PC-9 (cell line): Measurements from ENCODE around the gene GRIA1. TPM values are rescaled to one million over a fixed set of nuclear protein-coding genes. Genes with fewer than 3 reads are reported as not detected.

Experiments used
- BruUV-seq: library from RNA; stranded (reverse); fragments of 400-500 nt; replicated peaks from 2 replicates; lab custom pipeline; 2021; lab: Mats Ljungman, UMichigan
- CTCF ChIA-PET: fragments of 300-600 bp; sonication (Branson Sonifier 250); formaldehyde crosslinking; loops from one replicate; lab custom pipeline; 2022; ENCODE audit warnings: antibody characterized with exemption; lab: Charles Lee
- POLR2A ChIA-PET: fragments of 300-600 bp; sonication (Branson Sonifier 250); formaldehyde crosslinking; loops from one replicate; lab custom pipeline; 2022; ENCODE audit warnings: antibody characterized with exemption; ENCODE audit not compliant: unreplicated experiment; lab: Charles Lee
- DNase-seq, 2 experiments: peaks; one replicate each; pipeline versions ENCODE4 v3.0.0 to v3.0.0-alpha.2; 2015 to 2022; ENCODE audit warnings: mixed read lengths in 1 of 2
- H2AFZ ChIP-seq: fragments of 200-600 bp; sonication (generic); 2 replicates; pipeline ENCODE4 v1.8.1; 2017; ENCODE audit warnings: antibody characterized with exemption
- H3F3A ChIP-seq: fragments of 200-600 bp; sonication (generic); 2 replicates; pipeline ENCODE4 v1.8.1; 2017; ENCODE audit warnings: antibody characterized with exemption, mild to moderate bottlenecking, low read depth; ENCODE audit not compliant: insufficient read depth
- H3K27ac ChIP-seq: fragments of 200-600 bp; sonication (generic); 2 replicates; pipeline ENCODE4 v1.6.1; 2016; ENCODE audit warnings: mixed run types
- H3K27me3 ChIP-seq: fragments of 200-600 bp; sonication (generic); 2 replicates; pipeline ENCODE4 v1.6.1; 2016; ENCODE audit warnings: low read depth, mixed run types; ENCODE audit not compliant: insufficient read depth
- H3K36me3 ChIP-seq: fragments of 200-600 bp; sonication (generic); 2 replicates; pipeline ENCODE4 v1.6.1; 2016; ENCODE audit warnings: low read depth, mixed run types
- H3K4me1 ChIP-seq: fragments of 200-600 bp; sonication (generic); replicated peaks from 2 replicates; pipeline ENCODE4 v1.6.1; 2016; ENCODE audit warnings: mixed run types; ENCODE audit not compliant: insufficient read depth
- H3K4me2 ChIP-seq: fragments of 200-600 bp; sonication (generic); 2 replicates; pipeline ENCODE4 v1.6.1; 2017; ENCODE audit warnings: mixed run types
- H3K4me3 ChIP-seq: fragments of 200-600 bp; sonication (generic); 2 replicates; pipeline ENCODE4 v1.6.1; 2016; ENCODE audit warnings: mixed run types
- H3K79me2 ChIP-seq: fragments of 200-600 bp; sonication (generic); 2 replicates; pipeline ENCODE4 v1.6.1; 2017; ENCODE audit warnings: low read depth, mixed run types
- H3K9me2 ChIP-seq: fragments of 200-600 bp; sonication (generic); 2 replicates; pipeline ENCODE4 v1.8.1; 2017; ENCODE audit warnings: mild to moderate bottlenecking; ENCODE audit not compliant: insufficient read depth
- H3K9me3 ChIP-seq: fragments of 200-600 bp; sonication (generic); 2 replicates; pipeline ENCODE4 v1.8.1; 2016; ENCODE audit warnings: low read depth; ENCODE audit not compliant: insufficient read depth
- H4K20me1 ChIP-seq: fragments of 200-600 bp; sonication (generic); 2 replicates; pipeline ENCODE4 v1.8.1; 2017; ENCODE audit not compliant: insufficient read depth
- EZH2 ChIP-seq: fragments of 200-600 bp; sonication (generic); IDR thresholded peaks from 2 replicates; pipeline ENCODE4 v1.8.0; 2017; ENCODE audit warnings: antibody characterized with exemption, low read depth
- intact Hi-C: fragments of 100-400 bp; cut with micrococcal nuclease; formaldehyde crosslinking; loops from one replicate; pipeline ENCODE4 v1.10.0; 2022; ENCODE audit not compliant: unreplicated experiment
- total RNA-seq: library from RNA; stranded (reverse); gene quantifications from 2 replicates; pipeline ENCODE4 v1.2.3, GENCODE V29; 2021
- TF ChIP-seq, protein P1 (sequence below): fragments of 200-600 bp; sonication (generic); conservative IDR thresholded peaks from 2 replicates; pipeline ENCODE4 v1.6.1; 2017; ENCODE audit warnings: mixed run types, antibody characterized with exemption, mild to moderate bottlenecking, moderate library complexity

GRIA1 gene
- total RNA-seq, 1 experiment from 2014 or later = not detected

DNA sequence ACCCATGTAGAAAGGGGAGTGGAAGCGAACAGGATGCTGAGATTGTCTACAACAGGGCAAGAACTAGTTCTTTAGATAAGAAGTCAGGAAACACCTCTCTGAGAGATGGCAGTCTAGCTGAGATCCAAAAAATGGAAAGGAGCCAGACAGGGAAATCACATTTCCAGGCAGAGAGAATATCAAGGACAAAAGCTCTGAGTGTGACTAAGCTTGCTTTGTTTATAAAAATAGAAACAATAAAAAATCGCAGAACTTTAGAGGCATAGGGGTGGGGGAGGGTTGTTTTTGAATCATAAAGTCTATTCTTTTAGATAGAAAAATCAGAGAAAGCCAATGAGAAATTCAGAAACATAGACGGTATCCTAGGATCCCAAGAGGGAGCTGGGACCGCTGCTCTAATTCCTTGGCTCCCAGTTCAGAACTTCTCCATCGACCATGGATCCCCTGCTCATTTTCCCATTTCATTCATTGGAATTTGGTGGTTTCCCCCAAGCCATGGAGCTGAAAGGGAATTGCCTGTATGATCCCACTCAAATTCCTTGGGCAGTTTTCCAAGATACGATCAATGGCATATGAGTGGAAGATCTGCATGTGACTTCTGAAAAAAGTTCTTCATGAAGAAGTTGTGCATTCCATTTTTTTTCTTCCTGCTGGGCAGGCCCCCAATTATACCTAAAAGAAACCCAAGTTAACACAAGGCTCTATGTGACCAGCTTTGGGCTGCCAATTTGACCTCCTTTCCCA is 182.0 kb downstream of the GRIA1 start:
- no peaks in the 10 kb centered on the region for H3K79me2 ChIP-seq
- intact Hi-C loops = no loop called here
- no peaks in the 10 kb centered on the region for H3K9me2 ChIP-seq
- 0 out of 2 replicates have a peak, but pooled peaks cover 11% of the 10 kb centered on the region for H3K27me3 ChIP-seq
- POLR2A ChIA-PET = no interaction called here
- BruUV-seq = no TSS peak
- no peak overlapping the region for H3K4me2 ChIP-seq
- H3F3A ChIP-seq = no peaks in the 10 kb centered on the region
- CTCF ChIA-PET = no interaction called here
- DNase-seq = no peak
- TF ChIP-seq EZH2 = no peak
- TF ChIP-seq, protein P1, sequence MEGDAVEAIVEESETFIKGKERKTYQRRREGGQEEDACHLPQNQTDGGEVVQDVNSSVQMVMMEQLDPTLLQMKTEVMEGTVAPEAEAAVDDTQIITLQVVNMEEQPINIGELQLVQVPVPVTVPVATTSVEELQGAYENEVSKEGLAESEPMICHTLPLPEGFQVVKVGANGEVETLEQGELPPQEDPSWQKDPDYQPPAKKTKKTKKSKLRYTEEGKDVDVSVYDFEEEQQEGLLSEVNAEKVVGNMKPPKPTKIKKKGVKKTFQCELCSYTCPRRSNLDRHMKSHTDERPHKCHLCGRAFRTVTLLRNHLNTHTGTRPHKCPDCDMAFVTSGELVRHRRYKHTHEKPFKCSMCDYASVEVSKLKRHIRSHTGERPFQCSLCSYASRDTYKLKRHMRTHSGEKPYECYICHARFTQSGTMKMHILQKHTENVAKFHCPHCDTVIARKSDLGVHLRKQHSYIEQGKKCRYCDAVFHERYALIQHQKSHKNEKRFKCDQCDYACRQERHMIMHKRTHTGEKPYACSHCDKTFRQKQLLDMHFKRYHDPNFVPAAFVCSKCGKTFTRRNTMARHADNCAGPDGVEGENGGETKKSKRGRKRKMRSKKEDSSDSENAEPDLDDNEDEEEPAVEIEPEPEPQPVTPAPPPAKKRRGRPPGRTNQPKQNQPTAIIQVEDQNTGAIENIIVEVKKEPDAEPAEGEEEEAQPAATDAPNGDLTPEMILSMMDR = no peak
- H4K20me1 ChIP-seq = no peaks in the 10 kb centered on the region
- no peaks in the 10 kb centered on the region for H3K4me1 ChIP-seq
- H3K27ac ChIP-seq = no peak overlapping the region
- no peaks in the 10 kb centered on the region for H3K9me3 ChIP-seq
- no peak overlapping the region for H2AFZ ChIP-seq
- no peaks in the 10 kb centered on the region for H3K36me3 ChIP-seq
- H3K4me3 ChIP-seq = no peak overlapping the region

DNA sequence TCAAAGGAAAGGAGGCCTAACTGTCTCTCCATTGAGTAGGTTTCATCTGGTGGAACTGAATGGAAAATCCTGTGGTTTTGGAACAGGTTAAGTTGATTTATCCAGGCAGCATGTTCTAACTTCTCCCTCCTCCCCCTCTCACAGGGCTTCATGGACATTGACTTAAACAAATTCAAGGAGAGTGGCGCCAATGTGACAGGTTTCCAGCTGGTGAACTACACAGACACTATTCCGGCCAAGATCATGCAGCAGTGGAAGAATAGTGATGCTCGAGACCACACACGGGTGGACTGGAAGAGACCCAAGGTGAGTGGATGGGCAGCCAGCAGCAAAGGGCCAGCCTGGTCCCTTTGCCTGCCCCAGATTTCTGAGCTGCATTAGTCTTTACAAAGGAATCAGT is 183.9 kb downstream of the GRIA1 start:
- DNase-seq = no peak
- no peaks in the 10 kb centered on the region for H4K20me1 ChIP-seq
- TF ChIP-seq, protein P1 = no peak
- TF ChIP-seq EZH2 = no peak
- no peak overlapping the region for H3K27ac ChIP-seq
- H3K27me3 ChIP-seq = peaks cover 16% of the 10 kb centered on the region; the same call in 1 of the 2 replicates
- no TSS peak for BruUV-seq
- no peak overlapping the region for H3K4me2 ChIP-seq
- H2AFZ ChIP-seq = no peak overlapping the region
- H3K4me3 ChIP-seq = no peak overlapping the region
- H3K36me3 ChIP-seq = no peaks in the 10 kb centered on the region
- H3K9me2 ChIP-seq = no peaks in the 10 kb centered on the region
- no peaks in the 10 kb centered on the region for H3K79me2 ChIP-seq
- no peaks in the 10 kb centered on the region for H3K4me1 ChIP-seq
- H3F3A ChIP-seq = no peaks in the 10 kb centered on the region
- CTCF ChIA-PET = no interaction called here
- POLR2A ChIA-PET = no interaction called here
- intact Hi-C loops = no loop called here
- H3K9me3 ChIP-seq = no peaks in the 10 kb centered on the region

GRCh38 chr5:153676406-153676805 is 185.9 kb downstream of the GRIA1 start:
- CTCF ChIA-PET = no interaction called here
- intact Hi-C loops = no loop called here
- H3K9me2 ChIP-seq = no peaks in the 10 kb centered on the region
- H3K27ac ChIP-seq = no peak overlapping the region
- POLR2A ChIA-PET = no interaction called here
- no peak overlapping the region for H2AFZ ChIP-seq
- no peak overlapping the region for H3K4me3 ChIP-seq
- no peak for DNase-seq
- no peaks in the 10 kb centered on the region for H3K4me1 ChIP-seq
- BruUV-seq = no TSS peak
- no peaks in the 10 kb centered on the region for H4K20me1 ChIP-seq
- H3K9me3 ChIP-seq = no peaks in the 10 kb centered on the region
- H3K4me2 ChIP-seq = no peak overlapping the region
- peaks cover 16% of the 10 kb centered on the region; the same call in 1 of the 2 replicates for H3K27me3 ChIP-seq
- no peaks in the 10 kb centered on the region for H3F3A ChIP-seq
- TF ChIP-seq, protein P1 = no peak
- no peak for TF ChIP-seq EZH2
- no peaks in the 10 kb centered on the region for H3K36me3 ChIP-seq
- H3K79me2 ChIP-seq = no peaks in the 10 kb centered on the region
